HepG2 (cell line): ENCODE data around the gene ZDHHC13. TPM values are rescaled to one million over a fixed set of nuclear protein-coding genes. Genes with fewer than 3 reads are reported as not detected.

ENCODE experiments used
- DMAP1 ChIP-seq: IDR thresholded peaks from 2 replicates; pipeline ENCODE4 v1.6.1; 2016
- ELF4 ChIP-seq: sonication (generic); formaldehyde crosslinking; IDR thresholded peaks from 2 replicates; pipeline ENCODE4 v1.5.0; 2020; ENCODE audit warnings: missing genetic modification reagents, mild to moderate bottlenecking, moderate library complexity, borderline replicate concordance
- IKZF4 ChIP-seq: sonication (generic); formaldehyde crosslinking; IDR thresholded peaks from 2 replicates; pipeline ENCODE4 v1.5.1; 2020; ENCODE audit warnings: borderline replicate concordance, mild to moderate bottlenecking, low read depth, missing genetic modification reagents; ENCODE audit errors: not compliant biosample characterization
- IRF2 ChIP-seq: IDR thresholded peaks from 2 replicates; pipeline ENCODE4 v1.6.1; 2018; ENCODE audit warnings: missing genetic modification reagents, missing compliant biosample characterization
- JUN ChIP-seq: sonication (generic); formaldehyde crosslinking; IDR thresholded peaks from 2 replicates; pipeline ENCODE4 v1.4.0; 2020; ENCODE audit warnings: mild to moderate bottlenecking, missing genetic modification reagents
- MXI1 ChIP-seq: IDR thresholded peaks from 3 replicates; pipeline ENCODE4 v1.6.1; 2012; ENCODE audit warnings: low read depth, low read length, inconsistent platforms, borderline replicate concordance
- NR2C2 ChIP-seq: sonication (generic); formaldehyde crosslinking; IDR thresholded peaks from 2 replicates; pipeline ENCODE4 v1.4.0; 2020; ENCODE audit warnings: missing genetic modification reagents, mild to moderate bottlenecking, moderate library complexity, borderline replicate concordance
- POLR2A ChIP-seq, 2 experiments: IDR thresholded peaks; 2 replicates each; pipeline ENCODE4 v1.6.1; 2011; ENCODE audit warnings: low read depth in 2 of 2, low read length in 2 of 2, mild to moderate bottlenecking in 1 of 2, moderate library complexity in 1 of 2; ENCODE audit not compliant: insufficient read depth in 1 of 2
- TAF1 ChIP-seq: sonication (generic); formaldehyde crosslinking; IDR thresholded peaks from 2 replicates; pipeline ENCODE4 v1.4.0; 2020; ENCODE audit warnings: missing genetic modification reagents
- TFDP1 ChIP-seq: IDR thresholded peaks from 2 replicates; pipeline ENCODE4 v1.6.1; 2016; ENCODE audit warnings: missing compliant biosample characterization, missing genetic modification reagents, borderline replicate concordance
- TGIF2 ChIP-seq: IDR thresholded peaks from 2 replicates; pipeline ENCODE4 v1.6.1; 2016; ENCODE audit warnings: control low read depth, missing compliant biosample characterization
- ZFYVE20 ChIP-seq: sonication (generic); formaldehyde crosslinking; IDR thresholded peaks from 2 replicates; pipeline ENCODE4 v1.8.0; 2023; ENCODE audit warnings: low read depth, mild to moderate bottlenecking, moderate library complexity, missing genetic modification reagents, borderline replicate concordance
- ZNF160 ChIP-seq: sonication (generic); formaldehyde crosslinking; IDR thresholded peaks from 2 replicates; pipeline ENCODE4 v1.8.0; 2022; ENCODE audit warnings: mild to moderate bottlenecking, inconsistent platforms, missing genetic modification reagents
- ZNF496 ChIP-seq: sonication (generic); formaldehyde crosslinking; IDR thresholded peaks from 2 replicates; pipeline ENCODE4 v1.8.1; 2023; ENCODE audit warnings: mild to moderate bottlenecking, moderate library complexity, missing genetic modification reagents; ENCODE audit not compliant: insufficient replicate concordance
- ZNF747 ChIP-seq: sonication (generic); formaldehyde crosslinking; IDR thresholded peaks from 2 replicates; pipeline ENCODE4 v1.8.1; 2023; ENCODE audit warnings: missing genetic modification reagents, mild to moderate bottlenecking, borderline replicate concordance
- ZNF788 ChIP-seq: sonication (generic); formaldehyde crosslinking; IDR thresholded peaks from 2 replicates; pipeline ENCODE4 v1.5.0; 2020; ENCODE audit warnings: mild to moderate bottlenecking, missing genetic modification reagents, borderline replicate concordance
- ZNF883 ChIP-seq: sonication (generic); formaldehyde crosslinking; IDR thresholded peaks from 2 replicates; pipeline ENCODE4 v1.5.1; 2020; ENCODE audit warnings: mild to moderate bottlenecking, missing genetic modification reagents; ENCODE audit errors: not compliant biosample characterization
- polyA plus RNA-seq, 8 experiments: library from polyadenylated mRNA; depleted of rRNA in 3 of 8; stranded (reverse) in 7 of 8; unstranded in 1 of 8; fragments of >200 nt; fragmentation: Illumina TruSeq in 4 of 8; extraction: Trizol in 4 of 8; gene quantifications; 2 replicates each; pipeline versions ENCODE4 v1.2.1 to v1.2.3, GENCODE V29; 2011 to 2016; ENCODE audit warnings: low read depth in 4 of 8, missing spikeins in 1 of 8, mixed read lengths in 1 of 8; ENCODE audit not compliant: insufficient read depth in 1 of 8
- total RNA-seq, 5 experiments: library from RNA; depleted of rRNA; stranded (reverse); fragments of >200 nt; fragmentation: Illumina TruSeq; extraction: Trizol; gene quantifications; 2 replicates each; pipeline ENCODE4 v1.2.3, GENCODE V29; 2016; ENCODE audit warnings: low read depth in 1 of 5
- TF ChIP-seq, protein P1 (sequence below): sonication (generic); formaldehyde crosslinking; IDR thresholded peaks from 2 replicates; pipeline ENCODE4 v1.4.0; 2020; ENCODE audit warnings: missing genetic modification reagents
- TF ChIP-seq, protein P2 (sequence below): sonication (generic); formaldehyde crosslinking; IDR thresholded peaks from 2 replicates; pipeline ENCODE4 v1.5.0; 2020; ENCODE audit warnings: missing genetic modification reagents, mild to moderate bottlenecking, borderline replicate concordance
- TF ChIP-seq, protein P3 (sequence below): IDR thresholded peaks from 2 replicates; pipeline ENCODE4 v1.6.1; 2016; ENCODE audit warnings: mild to moderate bottlenecking

The ZDHHC13 gene
- total and polyA plus RNA-seq, 2 of the 13 experiments (the other 11 are each of a cell fraction or from before 2014, with no cell fraction given) = 10.9 to 11.8 TPM

DNA sequence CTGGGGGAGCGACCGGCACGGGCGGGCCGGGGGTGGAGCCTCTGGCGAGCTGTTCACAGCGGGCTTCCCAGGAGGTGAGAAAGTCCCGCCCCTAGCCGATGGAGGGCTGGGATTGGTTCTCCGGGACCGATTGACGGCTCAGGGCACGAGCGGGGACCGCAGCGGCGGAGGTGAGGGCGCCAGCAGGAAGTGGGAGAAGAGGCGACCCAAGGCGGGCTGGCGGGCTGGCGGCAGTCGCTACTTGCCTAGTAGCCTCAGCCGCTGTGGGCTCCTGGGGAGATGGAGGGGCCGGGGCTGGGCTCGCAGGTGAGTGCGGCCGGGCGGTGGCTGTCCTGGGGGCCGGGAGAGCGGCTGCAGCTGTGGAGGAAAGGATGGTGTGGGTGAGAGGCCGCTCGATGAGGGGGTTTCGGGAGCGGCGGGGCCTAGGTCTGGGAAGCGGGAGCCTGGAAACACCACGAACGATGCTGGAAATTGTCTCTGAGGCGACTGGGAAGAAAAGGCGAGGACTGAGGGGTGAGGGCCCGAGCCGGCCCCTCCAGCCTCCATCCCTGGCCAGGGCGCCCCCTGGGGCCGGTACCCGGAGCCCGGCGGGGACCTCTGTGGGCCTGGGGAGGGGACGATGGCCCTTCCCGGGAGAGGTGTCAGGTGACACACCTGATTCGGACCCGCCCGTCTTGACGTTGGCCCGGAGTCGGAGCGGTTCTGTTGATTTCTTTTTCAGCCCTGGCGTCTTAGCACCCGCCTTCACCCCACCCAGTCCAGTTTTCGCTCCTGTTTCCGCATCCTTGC, at the start of gene ZDHHC13 (continued):
- TF ChIP-seq, protein P1, sequence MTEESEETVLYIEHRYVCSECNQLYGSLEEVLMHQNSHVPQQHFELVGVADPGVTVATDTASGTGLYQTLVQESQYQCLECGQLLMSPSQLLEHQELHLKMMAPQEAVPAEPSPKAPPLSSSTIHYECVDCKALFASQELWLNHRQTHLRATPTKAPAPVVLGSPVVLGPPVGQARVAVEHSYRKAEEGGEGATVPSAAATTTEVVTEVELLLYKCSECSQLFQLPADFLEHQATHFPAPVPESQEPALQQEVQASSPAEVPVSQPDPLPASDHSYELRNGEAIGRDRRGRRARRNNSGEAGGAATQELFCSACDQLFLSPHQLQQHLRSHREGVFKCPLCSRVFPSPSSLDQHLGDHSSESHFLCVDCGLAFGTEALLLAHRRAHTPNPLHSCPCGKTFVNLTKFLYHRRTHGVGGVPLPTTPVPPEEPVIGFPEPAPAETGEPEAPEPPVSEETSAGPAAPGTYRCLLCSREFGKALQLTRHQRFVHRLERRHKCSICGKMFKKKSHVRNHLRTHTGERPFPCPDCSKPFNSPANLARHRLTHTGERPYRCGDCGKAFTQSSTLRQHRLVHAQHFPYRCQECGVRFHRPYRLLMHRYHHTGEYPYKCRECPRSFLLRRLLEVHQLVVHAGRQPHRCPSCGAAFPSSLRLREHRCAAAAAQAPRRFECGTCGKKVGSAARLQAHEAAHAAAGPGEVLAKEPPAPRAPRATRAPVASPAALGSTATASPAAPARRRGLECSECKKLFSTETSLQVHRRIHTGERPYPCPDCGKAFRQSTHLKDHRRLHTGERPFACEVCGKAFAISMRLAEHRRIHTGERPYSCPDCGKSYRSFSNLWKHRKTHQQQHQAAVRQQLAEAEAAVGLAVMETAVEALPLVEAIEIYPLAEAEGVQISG = peak; percentile 32; the same call in 1 of the 2 replicates
- TF ChIP-seq POLR2A (IDR thresholded peaks at IDR 0.05; ENCODE audit: insufficient read depth in 1 of 2, low read depth in 2 of 2, low read length in 2 of 2) (peak; percentile 52 to 79), ZNF160 (CRISPR knock-in tag) (peak; percentile 65; the same call in 1 of the 2 replicates), ZNF496 (CRISPR knock-in tag) (no peak), NR2C2 (0 out of 2 replicates have a peak, but pooled peaks have one; percentile 39), ZNF883 (CRISPR knock-in tag) (peak; percentile 75), TAF1 (peak; percentile 72), TFDP1 (CRISPR knock-in tag) (peak; percentile 65; the same call in 1 of the 2 replicates), IRF2 (peak; percentile 38; the same call in 1 of the 2 replicates), DMAP1 (CRISPR knock-in tag) (peak; percentile 34; the same call in 1 of the 2 replicates), ELF4 (peak; percentile 62; the same call in 1 of the 2 replicates), ZNF747 (CRISPR knock-in tag) (0 out of 2 replicates have a peak, but pooled peaks have one; percentile 43), JUN (peak; percentile 45; the same call in 1 of the 2 replicates), IKZF4 (peak; percentile 76), TGIF2 (0 out of 2 replicates have a peak, but pooled peaks have one; percentile 38), ZFYVE20 (no peak), ZNF788 (CRISPR knock-in tag) (peak; percentile 24; the same call in 1 of the 2 replicates), MXI1 (peak; percentile 8; the same call in 1 of the 3 replicates)
- TF ChIP-seq, protein P2, sequence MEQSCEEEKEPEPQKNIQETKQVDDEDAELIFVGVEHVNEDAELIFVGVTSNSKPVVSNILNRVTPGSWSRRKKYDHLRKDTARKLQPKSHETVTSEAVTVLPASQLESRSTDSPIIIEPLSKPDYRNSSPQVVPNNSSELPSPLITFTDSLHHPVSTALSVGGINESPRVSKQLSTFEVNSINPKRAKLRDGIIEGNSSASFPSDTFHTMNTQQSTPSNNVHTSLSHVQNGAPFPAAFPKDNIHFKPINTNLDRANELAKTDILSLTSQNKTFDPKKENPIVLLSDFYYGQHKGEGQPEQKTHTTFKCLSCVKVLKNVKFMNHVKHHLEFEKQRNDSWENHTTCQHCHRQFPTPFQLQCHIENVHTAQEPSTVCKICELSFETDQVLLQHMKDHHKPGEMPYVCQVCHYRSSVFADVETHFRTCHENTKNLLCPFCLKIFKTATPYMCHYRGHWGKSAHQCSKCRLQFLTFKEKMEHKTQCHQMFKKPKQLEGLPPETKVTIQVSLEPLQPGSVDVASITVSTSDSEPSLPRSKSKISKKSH (CRISPR knock-in tag) = 0 out of 2 replicates have a peak, but pooled peaks have one; percentile 35
- TF ChIP-seq, protein P3, sequence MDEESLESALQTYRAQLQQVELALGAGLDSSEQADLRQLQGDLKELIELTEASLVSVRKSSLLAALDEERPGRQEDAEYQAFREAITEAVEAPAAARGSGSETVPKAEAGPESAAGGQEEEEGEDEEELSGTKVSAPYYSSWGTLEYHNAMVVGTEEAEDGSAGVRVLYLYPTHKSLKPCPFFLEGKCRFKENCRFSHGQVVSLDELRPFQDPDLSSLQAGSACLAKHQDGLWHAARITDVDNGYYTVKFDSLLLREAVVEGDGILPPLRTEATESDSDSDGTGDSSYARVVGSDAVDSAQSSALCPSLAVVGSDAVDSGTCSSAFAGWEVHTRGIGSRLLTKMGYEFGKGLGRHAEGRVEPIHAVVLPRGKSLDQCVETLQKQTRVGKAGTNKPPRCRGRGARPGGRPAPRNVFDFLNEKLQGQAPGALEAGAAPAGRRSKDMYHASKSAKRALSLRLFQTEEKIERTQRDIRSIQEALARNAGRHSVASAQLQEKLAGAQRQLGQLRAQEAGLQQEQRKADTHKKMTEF (CRISPR knock-in tag) = peak; percentile 57; the same call in 1 of the 2 replicates
